Testis (tissue), 3 donors: ENCODE data around the gene C1QTNF7. TPM values are rescaled to one million over a fixed set of nuclear protein-coding genes. Genes with fewer than 3 reads are reported as not detected.

ENCODE experiments used
- DNase-seq: peaks from one replicate; pipeline ENCODE4 v3.0.0-alpha.2; 2019
- H3K27ac ChIP-seq, 2 donors: fragments of 200-600 bp; sonication (generic); one replicate each; pipeline ENCODE4 v1.5.1; 2019
- H3K27me3 ChIP-seq: fragments of 200-600 bp; sonication (generic); one replicate; pipeline ENCODE4 v1.5.1; 2019
- H3K36me3 ChIP-seq: fragments of 200-600 bp; sonication (generic); one replicate; pipeline ENCODE4 v1.5.1; 2017; ENCODE audit warnings: low read depth; ENCODE audit errors: missing control alignments
- H3K4me1 ChIP-seq: fragments of 200-600 bp; sonication (generic); one replicate; pipeline ENCODE4 v1.5.1; 2019
- H3K4me3 ChIP-seq, 2 donors: fragments of 200-600 bp; sonication (generic); one replicate each; pipeline ENCODE4 v1.5.1; 2017 to 2019
- H3K9me3 ChIP-seq: fragments of 200-600 bp; sonication (generic); one replicate; pipeline ENCODE4 v1.5.1; 2017
- POLR2A ChIP-seq: fragments of 450-650 bp; IDR thresholded peaks from one replicate; pipeline ENCODE4 v1.6.1; 2017; ENCODE audit warnings: antibody characterized with exemption, mild to moderate bottlenecking, moderate library complexity
- WGBS, 2 donors: methylation state at CpG; one replicate each; pipeline ENCODE4 v1.1.5; 2018; 5-methylcytosine and 5-hydroxymethylcytosine counted together
- intact Hi-C: fragments of 100-400 bp; cut with DNase I; formaldehyde crosslinking; loops from one replicate; pipeline ENCODE4 v1.15.1; 2023; ENCODE audit warnings: low total_unique reads
- polyA plus RNA-seq: library from polyadenylated mRNA; stranded (reverse); fragments of 350-450 nt; fragmentation: Illumina TruSeq; extraction: RNeasy Lipid Tissue Mini Kit (QIAGEN cat#74804); gene quantifications from one replicate; pipeline ENCODE4 v1.2.3, GENCODE V29; 2014; ENCODE audit warnings: low read depth, low replicate concordance; ENCODE audit not compliant: insufficient read depth
- total RNA-seq, 2 donors: library from RNA; depleted of rRNA; stranded (reverse); fragments of >200 nt; gene quantifications; one replicate each; pipeline ENCODE4 v1.2.3, GENCODE V29; 2016
- TF ChIP-seq, protein P1 (sequence below), 3 experiments: fragments of 450-650 bp in 2 of 3; fragments of 200-600 bp in 1 of 3; sonication (generic) in 1 of 3; IDR thresholded peaks; one replicate each; pipeline ENCODE4 v1.5.1; 2016 to 2019; ENCODE audit warnings: antibody characterized with exemption in 3 of 3, mild to moderate bottlenecking in 2 of 3, moderate library complexity in 1 of 3

Gene C1QTNF7
- total and polyA plus RNA-seq, 3 donors from 2014 or later: 1.7 to 8.1 (median 5.1) TPM

DNA sequence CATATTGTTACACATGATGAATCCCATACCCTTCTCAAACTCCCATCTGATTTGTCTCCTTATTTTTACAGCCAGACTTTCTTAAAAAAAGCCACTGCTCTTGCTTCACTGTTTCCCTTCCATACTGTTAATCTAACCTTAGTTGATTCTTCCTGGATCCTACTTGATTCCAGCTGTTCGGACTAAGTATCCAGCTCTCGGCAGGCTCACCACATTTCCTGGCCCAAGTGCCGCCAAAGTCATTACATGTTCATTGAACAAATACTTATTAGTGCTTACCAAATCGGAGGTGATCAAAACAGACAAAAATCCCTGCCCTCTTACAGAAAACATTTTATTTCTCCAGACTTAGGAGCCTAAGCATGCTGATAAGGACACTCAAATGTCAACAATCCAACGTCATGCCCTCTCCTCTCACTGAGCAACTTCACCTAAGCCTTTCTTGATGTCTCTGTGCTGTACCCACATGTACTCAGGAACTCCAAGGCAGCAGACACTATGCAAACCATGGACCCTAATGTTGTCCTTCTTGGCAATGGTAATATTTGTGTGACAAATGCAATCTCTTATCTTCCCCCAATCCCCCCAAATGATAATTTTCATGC lies 45.1 kb upstream of the C1QTNF7 start:
- Histone ChIP-seq H3K27ac (no peak overlapping the region), H3K27me3 (no peaks in the 10 kb centered on the region), H3K36me3 (no peaks in the 10 kb centered on the region), H3K9me3 (no peaks in the 10 kb centered on the region), H3K4me3 (no peak overlapping the region), H3K4me1 (peaks cover 12% of the 10 kb centered on the region)
- intact Hi-C loops: loop anchor here (10.0 kb wide), 1 partner anchor 148 kb away; no protein-coding TSS in a partner anchor
- 85% methylated on average over 5 of the region's 5 CpGs for WGBS, 2 donors
- TF ChIP-seq, protein P1, sequence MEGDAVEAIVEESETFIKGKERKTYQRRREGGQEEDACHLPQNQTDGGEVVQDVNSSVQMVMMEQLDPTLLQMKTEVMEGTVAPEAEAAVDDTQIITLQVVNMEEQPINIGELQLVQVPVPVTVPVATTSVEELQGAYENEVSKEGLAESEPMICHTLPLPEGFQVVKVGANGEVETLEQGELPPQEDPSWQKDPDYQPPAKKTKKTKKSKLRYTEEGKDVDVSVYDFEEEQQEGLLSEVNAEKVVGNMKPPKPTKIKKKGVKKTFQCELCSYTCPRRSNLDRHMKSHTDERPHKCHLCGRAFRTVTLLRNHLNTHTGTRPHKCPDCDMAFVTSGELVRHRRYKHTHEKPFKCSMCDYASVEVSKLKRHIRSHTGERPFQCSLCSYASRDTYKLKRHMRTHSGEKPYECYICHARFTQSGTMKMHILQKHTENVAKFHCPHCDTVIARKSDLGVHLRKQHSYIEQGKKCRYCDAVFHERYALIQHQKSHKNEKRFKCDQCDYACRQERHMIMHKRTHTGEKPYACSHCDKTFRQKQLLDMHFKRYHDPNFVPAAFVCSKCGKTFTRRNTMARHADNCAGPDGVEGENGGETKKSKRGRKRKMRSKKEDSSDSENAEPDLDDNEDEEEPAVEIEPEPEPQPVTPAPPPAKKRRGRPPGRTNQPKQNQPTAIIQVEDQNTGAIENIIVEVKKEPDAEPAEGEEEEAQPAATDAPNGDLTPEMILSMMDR (IDR thresholded peaks at IDR 0.05): no peak
- TF ChIP-seq POLR2A: no peak
- DNase-seq: no peak

DNA sequence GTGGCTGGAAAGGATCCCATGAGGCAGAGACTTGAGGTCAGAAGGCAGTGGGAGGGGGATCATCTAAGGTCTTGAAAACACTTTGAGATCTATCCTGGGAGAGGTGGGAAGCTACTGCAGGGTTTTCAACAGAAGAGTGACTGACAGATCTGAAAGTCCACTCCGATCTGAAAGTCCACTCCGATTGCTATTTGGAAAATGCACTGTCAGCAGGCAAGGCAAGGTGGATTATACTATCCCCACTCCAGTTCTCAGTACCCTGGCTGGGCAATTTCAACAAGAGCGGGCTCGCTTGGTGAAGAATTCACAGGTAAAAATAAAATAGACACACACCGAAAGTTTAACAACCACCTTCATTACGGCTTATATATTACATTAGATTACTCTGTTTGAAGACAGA lies 42.3 kb upstream of the C1QTNF7 start:
- Histone ChIP-seq H3K4me1 (peaks cover 12% of the 10 kb centered on the region), H3K9me3 (no peaks in the 10 kb centered on the region), H3K36me3 (no peaks in the 10 kb centered on the region), H3K27ac (peak overlapping the region in 1 of 2 donors; percentile 38), H3K4me3 (no peak overlapping the region), H3K27me3 (no peaks in the 10 kb centered on the region)
- TF ChIP-seq POLR2A: no peak
- TF ChIP-seq, protein P1 (IDR thresholded peaks at IDR 0.05): no peak
- WGBS, 2 donors: 81 to 86% methylated on average over 6 of the region's 6 CpGs
- DNase-seq: no peak
- intact Hi-C loops: loop anchor here (10.0 kb wide), 1 partner anchor 151 kb away; no protein-coding TSS in a partner anchor

DNA sequence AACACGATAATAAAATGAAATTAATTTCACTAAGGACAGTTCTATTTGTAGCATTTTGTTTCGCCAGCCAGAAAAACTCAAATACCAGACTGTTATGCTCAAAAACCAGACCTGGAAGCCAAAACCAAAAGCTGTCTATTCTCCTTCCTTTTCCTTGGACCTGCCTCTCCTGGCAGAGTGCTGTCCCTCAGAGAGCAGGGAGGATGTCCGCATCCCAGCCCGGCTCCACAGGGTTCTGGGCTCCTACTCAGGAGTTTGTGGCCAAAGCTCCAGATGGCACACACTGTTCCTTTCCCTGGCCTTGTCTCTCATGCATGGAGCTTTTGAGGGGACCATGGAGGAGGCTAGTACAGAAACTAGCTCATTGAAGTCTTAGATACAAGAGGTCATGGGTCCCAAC lies 41.9 kb upstream of the C1QTNF7 start:
- Histone ChIP-seq H3K27me3 (no peaks in the 10 kb centered on the region), H3K9me3 (no peaks in the 10 kb centered on the region), H3K4me3 (no peak overlapping the region), H3K36me3 (no peaks in the 10 kb centered on the region), H3K27ac (peak overlapping the region in 1 of 2 donors; percentile 38), H3K4me1 (peaks cover 12% of the 10 kb centered on the region)
- peak; percentile 49 for DNase-seq
- TF ChIP-seq, protein P1 (IDR thresholded peaks at IDR 0.05): no peak
- TF ChIP-seq POLR2A: no peak
- 56 to 58% methylated on average over 4 of the region's 4 CpGs for WGBS, 2 donors
- intact Hi-C loops: loop anchor here (10.0 kb wide), 1 partner anchor 151 kb away; no protein-coding TSS in a partner anchor

DNA sequence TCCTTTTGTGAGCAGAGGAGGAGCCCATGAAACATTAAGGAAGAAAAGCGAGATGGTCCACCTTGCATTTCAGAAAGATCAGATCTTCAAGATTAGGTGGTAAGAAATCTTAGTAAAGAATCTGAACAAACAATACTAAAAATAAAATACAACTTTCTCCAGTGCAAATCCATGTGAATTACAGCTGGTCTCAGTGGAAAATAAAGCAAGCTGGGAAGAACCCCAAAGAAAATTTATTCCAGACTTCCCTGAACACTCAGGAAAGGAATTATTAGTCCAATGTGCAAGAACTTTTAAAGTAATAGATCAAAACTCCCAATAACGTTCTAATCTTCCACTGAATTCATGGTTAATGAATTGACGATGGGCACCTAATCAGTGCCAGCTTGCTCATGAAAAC lies 37.3 kb upstream of the C1QTNF7 start:
- H3K4me3 ChIP-seq: no peak overlapping the region
- H3K36me3 ChIP-seq: no peaks in the 10 kb centered on the region
- no peak for DNase-seq
- TF ChIP-seq, protein P1 (IDR thresholded peaks at IDR 0.05): no peak
- no peak for TF ChIP-seq POLR2A
- no peaks in the 10 kb centered on the region for H3K9me3 ChIP-seq
- 63 to 64% methylated on average over 3 of the region's 3 CpGs for WGBS, 2 donors
- peak overlapping the region in 1 of 2 donors; percentile 16 for H3K27ac ChIP-seq
- peaks cover 2% of the 10 kb centered on the region for H3K4me1 ChIP-seq
- intact Hi-C loops: no loop called here
- H3K27me3 ChIP-seq: no peaks in the 10 kb centered on the region
